ENCODE measurements around the gene GSPT2. TPM values are rescaled to one million over a fixed set of nuclear protein-coding genes. Genes with fewer than 3 reads are reported as not detected.

GSPT2 gene
- 7.0 and 7.4 TPM in 2 replicates for total RNA-seq (2014; rRNA removed)
- percentile 85 among the genes with signal in this experiment for Bru-seq, nascent RNA
- BruChase-seq, experiment 1, labeled RNA remaining after a 6-hour chase, result percentile 85 among the genes with signal in this experiment
- BruChase-seq, experiment 2, labeled RNA remaining after a 2-hour chase, result percentile 97 among the genes with signal in this experiment
- long read RNA-seq, transcript GSPT2-201 (1 exons, 2,802 nt), result major isoform, 39 of 41 reads
- long read RNA-seq, partial matches to known transcripts, result 0 of 41 reads
- long read RNA-seq, other reads (novel, unspliced or antisense), result 2 of 41 reads

- ATAC-seq (peak; percentile 94), DNase-seq (peak; percentile 61)
- peak; percentile 54; the same call in 1 of the 2 replicates for TF ChIP-seq EZH2phosphoT487 (IDR thresholded peaks at IDR 0.05; ENCODE audit: borderline replicate concordance, low read length)
- no peak for TF ChIP-seq EZH2 (IDR thresholded peaks at IDR 0.05; ENCODE audit: low read length, unreplicated experiment)
- no peak for TF ChIP-seq CTCF (conservative IDR thresholded peaks at IDR 0.05; ENCODE audit: low read depth, low read length)
- Histone ChIP-seq H2AFZ (ENCODE audit: low read length) (peak within 1 kb of the TSS; percentile 95), H3K4me2 (ENCODE audit: low read length) (peak within 1 kb of the TSS; percentile 91), H3K9me2 (replicated peaks; ENCODE audit: low read length) (no peaks in the 10 kb centered on the region), H4K20me1 (ENCODE audit: low read length) (no peaks in the 10 kb centered on the region), H3F3A (ENCODE audit: low read length, unreplicated experiment) (no peaks in the 10 kb centered on the region), H3K9ac (ENCODE audit: low read length) (peak within 1 kb of the TSS; percentile 80), H3K4me3 (ENCODE audit: low read length) (peak within 1 kb of the TSS; percentile 89), H3K36me3 (ENCODE audit: low read depth, low read length) (no peaks in the 10 kb centered on the region), H3K27ac (ENCODE audit: low read length) (no peak within 1 kb of the TSS), H3K4me1 (ENCODE audit: insufficient read depth, low read length) (no peaks in the 10 kb centered on the region; the same call in 1 of the 2 replicates), H3K27me3 (ENCODE audit: low read length) (peaks cover 17% of the 10 kb centered on the region; the same call in 1 of the 2 replicates), H3K79me2 (ENCODE audit: low read length) (peaks cover 19% of the 10 kb centered on the region), H3K9me3 (ENCODE audit: low read length) (no peaks in the 10 kb centered on the region)
- BruUV-seq (replicated peaks), result no TSS peak
- ChIA-PET POLR2A (ENCODE audit: unreplicated experiment) (no interaction called here), CTCF (no interaction called here)
- intact Hi-C loops (cut with micrococcal nuclease), result no loop called here
Measured at GRCh38 chrX:51743179-51743957, at the start of gene GSPT2. TSS of gene GSPT2 (plus strand) at chrX:51743442. CDS start at chrX:51743627, 185 bp downstream.

- ATAC-seq (no peak), DNase-seq (no peak)
- Histone ChIP-seq H3K27ac (ENCODE audit: low read length) (no peak overlapping the region), H3K36me3 (ENCODE audit: low read depth, low read length) (no peaks in the 10 kb centered on the region), H3K9me3 (ENCODE audit: low read length) (no peaks in the 10 kb centered on the region), H3K4me2 (ENCODE audit: low read length) (no peak overlapping the region), H2AFZ (ENCODE audit: low read length) (no peak overlapping the region), H3K27me3 (ENCODE audit: low read length) (peaks cover 37% of the 10 kb centered on the region), H3K79me2 (ENCODE audit: low read length) (no peaks in the 10 kb centered on the region), H4K20me1 (ENCODE audit: low read length) (no peaks in the 10 kb centered on the region), H3F3A (ENCODE audit: low read length, unreplicated experiment) (no peaks in the 10 kb centered on the region), H3K4me1 (ENCODE audit: insufficient read depth, low read length) (no peaks in the 10 kb centered on the region), H3K9ac (ENCODE audit: low read length) (no peak overlapping the region), H3K9me2 (replicated peaks; ENCODE audit: low read length) (no peaks in the 10 kb centered on the region), H3K4me3 (ENCODE audit: low read length) (no peak overlapping the region)
- intact Hi-C loops (cut with micrococcal nuclease), result no loop called here
- TF ChIP-seq EZH2 (IDR thresholded peaks at IDR 0.05; ENCODE audit: low read length, unreplicated experiment), result no peak
- no peak for TF ChIP-seq CTCF (conservative IDR thresholded peaks at IDR 0.05; ENCODE audit: low read depth, low read length)
- TF ChIP-seq EZH2phosphoT487 (IDR thresholded peaks at IDR 0.05; ENCODE audit: borderline replicate concordance, low read length), result no peak
- CTCF ChIA-PET, result no interaction called here
- BruUV-seq (replicated peaks), result no TSS peak
- POLR2A ChIA-PET (ENCODE audit: unreplicated experiment), result no interaction called here
Measured at GRCh38 chrX:51694254-51694653, 49.0 kb upstream of the GSPT2 start.

Data from PC-3 (cell line).